DND-41 (cell line): Measurements from ENCODE around the gene OR10A7.

Experiments used
- ATAC-seq: fragments of 200-7000 bp; cut with Tn5 transposase; 3 replicates; pipeline ENCODE4 v1.9.1; 2021; ENCODE audit warnings: low read depth; ENCODE audit not compliant: insufficient read depth
- DNase-seq: peaks from one replicate; pipeline ENCODE4 v3.0.0-alpha.2; 2020
- H2AFZ ChIP-seq: 2 replicates; pipeline ENCODE4 v1.6.0; 2012; ENCODE audit warnings: low read depth, low read length
- H3K27ac ChIP-seq: 2 replicates; pipeline ENCODE4 v1.5.1; 2012; ENCODE audit warnings: low read length, inconsistent platforms
- H3K27me3 ChIP-seq: fragments of 200-600 bp; sonication (generic); 2 replicates; pipeline ENCODE4 v1.6.0; 2012; ENCODE audit warnings: low read length, mild to moderate bottlenecking, inconsistent platforms; ENCODE audit not compliant: insufficient read depth, poor library complexity
- H3K36me3 ChIP-seq: 2 replicates; pipeline ENCODE4 v1.5.1; 2012; ENCODE audit warnings: low read length, inconsistent platforms; ENCODE audit not compliant: insufficient read depth
- H3K4me1 ChIP-seq: 2 replicates; pipeline ENCODE4 v1.5.1; 2012; ENCODE audit warnings: mild to moderate bottlenecking, low read length; ENCODE audit not compliant: insufficient read depth
- H3K4me2 ChIP-seq: 2 replicates; pipeline ENCODE4 v1.6.0; 2012; ENCODE audit warnings: mild to moderate bottlenecking, moderate library complexity, low read length, inconsistent platforms; ENCODE audit not compliant: insufficient read depth
- H3K4me3 ChIP-seq, 2 experiments: fragments of 200-600 bp in 1 of 2; shearing (Covaris generic) in 1 of 2; 2 replicates each; pipeline ENCODE4 v1.5.1; 2012 to 2016; ENCODE audit warnings: inconsistent platforms in 2 of 2, low read length in 2 of 2, mild to moderate bottlenecking in 2 of 2, low read depth in 1 of 2, moderate library complexity in 1 of 2
- H3K79me2 ChIP-seq: 2 replicates; pipeline ENCODE4 v1.6.0; 2012; ENCODE audit warnings: low read length, inconsistent platforms; ENCODE audit not compliant: insufficient read depth
- H3K9ac ChIP-seq: 2 replicates; pipeline ENCODE4 v1.6.0; 2012; ENCODE audit warnings: low read depth, mild to moderate bottlenecking, inconsistent platforms, low read length, moderate library complexity
- H3K9me3 ChIP-seq: 2 replicates; pipeline ENCODE4 v1.5.1; 2012; ENCODE audit warnings: low read length, moderate library complexity, mild to moderate bottlenecking, inconsistent platforms; ENCODE audit not compliant: insufficient read depth, severe bottlenecking
- H4K20me1 ChIP-seq: 2 replicates; pipeline ENCODE4 v1.6.0; 2012; ENCODE audit warnings: low read length; ENCODE audit not compliant: insufficient read depth
- CTCF ChIP-seq: IDR thresholded peaks from 2 replicates; pipeline ENCODE4 v1.5.1; 2012; ENCODE audit warnings: borderline replicate concordance, low read length, moderate library complexity, mild to moderate bottlenecking; ENCODE audit not compliant: poor library complexity, severe bottlenecking; ENCODE audit errors: extremely low read depth
- EZH2 ChIP-seq: IDR thresholded peaks from 3 replicates; pipeline ENCODE4 v1.6.1; 2012; ENCODE audit warnings: borderline replicate concordance, low read depth, mild to moderate bottlenecking, moderate library complexity, low read length, inconsistent platforms; ENCODE audit not compliant: severe bottlenecking

OR10A7 gene

GRCh38 chr12:55246159-55246558 lies 25.3 kb downstream of the OR10A7 start:
- Histone ChIP-seq H3K4me3 (no peak overlapping the region), H3K9me3 (no peaks in the 10 kb centered on the region), H3K36me3 (no peaks in the 10 kb centered on the region), H3K4me2 (no peak overlapping the region), H3K4me1 (no peaks in the 10 kb centered on the region), H3K79me2 (no peaks in the 10 kb centered on the region), H3K27me3 (peaks cover 13% of the 10 kb centered on the region), H3K27ac (no peak overlapping the region), H3K9ac (no peak overlapping the region), H4K20me1 (no peaks in the 10 kb centered on the region), H2AFZ (no peak overlapping the region)
- ATAC-seq: no peak
- no peak for TF ChIP-seq CTCF
- no peak for DNase-seq

GRCh38 chr12:55250944-55251343 lies 30.1 kb downstream of the OR10A7 start:
- Histone ChIP-seq H3K27me3 (peaks cover 19% of the 10 kb centered on the region), H3K9me3 (no peaks in the 10 kb centered on the region), H3K27ac (no peak overlapping the region), H3K36me3 (no peaks in the 10 kb centered on the region), H2AFZ (no peak overlapping the region), H3K4me1 (no peaks in the 10 kb centered on the region), H4K20me1 (no peaks in the 10 kb centered on the region), H3K4me2 (no peak overlapping the region), H3K4me3 (no peak overlapping the region), H3K79me2 (no peaks in the 10 kb centered on the region), H3K9ac (no peak overlapping the region)
- no peak for ATAC-seq
- no peak for TF ChIP-seq EZH2
- no peak for TF ChIP-seq CTCF
- no peak for DNase-seq

- Histone ChIP-seq H2AFZ (no peak overlapping the region), H4K20me1 (no peaks in the 10 kb centered on the region), H3K9me3 (no peaks in the 10 kb centered on the region), H3K36me3 (no peaks in the 10 kb centered on the region), H3K27me3 (peaks cover 9% of the 10 kb centered on the region), H3K4me1 (no peaks in the 10 kb centered on the region), H3K4me2 (no peak overlapping the region), H3K79me2 (no peaks in the 10 kb centered on the region), H3K9ac (no peak overlapping the region), H3K4me3 (no peak overlapping the region), H3K27ac (no peak overlapping the region)
- no peak for ATAC-seq
- TF ChIP-seq EZH2 (no peak), CTCF (no peak)
- DNase-seq: no peak
Observed at GRCh38 chr12:55253281-55253680, 32.5 kb downstream of the OR10A7 start.

- H3K4me3 ChIP-seq: no peak overlapping the region
- TF ChIP-seq EZH2 (no peak), CTCF (no peak)
- H3K36me3 ChIP-seq: no peaks in the 10 kb centered on the region
- H3K4me2 ChIP-seq: no peak overlapping the region
- H3K9me3 ChIP-seq: no peaks in the 10 kb centered on the region
- H3K27ac ChIP-seq: no peak overlapping the region
- H3K79me2 ChIP-seq: no peaks in the 10 kb centered on the region
- no peaks in the 10 kb centered on the region for H3K4me1 ChIP-seq
- ATAC-seq (no peak), DNase-seq (no peak)
- H3K27me3 ChIP-seq: peaks cover 6% of the 10 kb centered on the region
- H3K9ac ChIP-seq: no peak overlapping the region
- H4K20me1 ChIP-seq: no peaks in the 10 kb centered on the region
- H2AFZ ChIP-seq: no peak overlapping the region
Observed at GRCh38 chr12:55256831-55257230, 36.0 kb downstream of the OR10A7 start.
